Measurements from ENCODE around the gene FBXO45. TPM values are rescaled to one million over a fixed set of nuclear protein-coding genes. Genes with fewer than 3 reads are reported as not detected.

Gene FBXO45
- total and polyA plus RNA-seq, 2 experiments from 2014 or later = 6.8 to 12.2 TPM

GRCh38 chr3:196620161-196620604 is 51.7 kb downstream of the FBXO45 start:
- no peaks in the 10 kb centered on the region for H3K36me3 ChIP-seq (replicated peaks; ENCODE audit: insufficient read depth, low read depth)
- no peaks in the 10 kb centered on the region for H3K27me3 ChIP-seq
- no peak overlapping the region for H3K4me3 ChIP-seq
- H3K27ac ChIP-seq = peak overlapping the region; percentile 56
- no peaks in the 10 kb centered on the region for H3K9me3 ChIP-seq (ENCODE audit: low read depth)
- no peak overlapping the region for H2AFZ ChIP-seq
- no peak for DNase-seq (ENCODE audit: low spot score)
- no peaks in the 10 kb centered on the region for H3K4me1 ChIP-seq (ENCODE audit: insufficient read depth)
- no peaks in the 10 kb centered on the region for H3K9me2 ChIP-seq (replicated peaks; ENCODE audit: insufficient read depth)
- WGBS (ENCODE audit: low lambda C conversion rate, missing lambda C conversion rate) = 82% methylated on average over 10 of the region's 10 CpGs
- no peaks in the 10 kb centered on the region for H4K20me1 ChIP-seq (ENCODE audit: insufficient read depth, poor library complexity, severe bottlenecking)
- no peaks in the 10 kb centered on the region for H3K79me2 ChIP-seq
- H3K4me2 ChIP-seq = no peak overlapping the region
- TF ChIP-seq EZH2phosphoT487 (IDR thresholded peaks at IDR 0.05; ENCODE audit: low read depth, severe bottlenecking, unreplicated experiment) (no peak), CTCF (IDR thresholded peaks at IDR 0.05; ENCODE audit: poor library complexity) (no peak), EZH2 (IDR thresholded peaks at IDR 0.05; ENCODE audit: borderline replicate concordance) (no peak)

- no peak overlapping the region for H3K4me2 ChIP-seq
- H3K36me3 ChIP-seq (replicated peaks; ENCODE audit: insufficient read depth, low read depth) = no peaks in the 10 kb centered on the region
- H4K20me1 ChIP-seq (ENCODE audit: insufficient read depth, poor library complexity, severe bottlenecking) = no peaks in the 10 kb centered on the region
- H3K27me3 ChIP-seq = no peaks in the 10 kb centered on the region
- H3K4me1 ChIP-seq (ENCODE audit: insufficient read depth) = no peaks in the 10 kb centered on the region
- no peaks in the 10 kb centered on the region for H3K79me2 ChIP-seq
- 88% methylated on average over 2 of the region's 2 CpGs for WGBS (ENCODE audit: low lambda C conversion rate, missing lambda C conversion rate)
- TF ChIP-seq EZH2phosphoT487 (IDR thresholded peaks at IDR 0.05; ENCODE audit: low read depth, severe bottlenecking, unreplicated experiment) (no peak), EZH2 (IDR thresholded peaks at IDR 0.05; ENCODE audit: borderline replicate concordance) (no peak), CTCF (IDR thresholded peaks at IDR 0.05; ENCODE audit: poor library complexity) (no peak)
- H3K9me3 ChIP-seq (ENCODE audit: low read depth) = no peaks in the 10 kb centered on the region
- no peak for DNase-seq (ENCODE audit: low spot score)
- H3K9me2 ChIP-seq (replicated peaks; ENCODE audit: insufficient read depth) = no peaks in the 10 kb centered on the region
- H3K4me3 ChIP-seq = no peak overlapping the region
- no peak overlapping the region for H2AFZ ChIP-seq
- H3K27ac ChIP-seq = no peak overlapping the region
Observed at GRCh38 chr3:196620684-196621083, 52.2 kb downstream of the FBXO45 start.

- no peaks in the 10 kb centered on the region for H3K4me1 ChIP-seq (ENCODE audit: insufficient read depth)
- no peaks in the 10 kb centered on the region for H3K79me2 ChIP-seq
- H4K20me1 ChIP-seq (ENCODE audit: insufficient read depth, poor library complexity, severe bottlenecking) = no peaks in the 10 kb centered on the region
- 92% methylated on average over 10 of the region's 10 CpGs for WGBS (ENCODE audit: low lambda C conversion rate, missing lambda C conversion rate)
- no peaks in the 10 kb centered on the region for H3K9me2 ChIP-seq (replicated peaks; ENCODE audit: insufficient read depth)
- no peaks in the 10 kb centered on the region for H3K27me3 ChIP-seq
- no peak overlapping the region for H3K4me2 ChIP-seq
- no peaks in the 10 kb centered on the region for H3K9me3 ChIP-seq (ENCODE audit: low read depth)
- H2AFZ ChIP-seq = no peak overlapping the region
- H3K4me3 ChIP-seq = no peak overlapping the region
- no peaks in the 10 kb centered on the region for H3K36me3 ChIP-seq (replicated peaks; ENCODE audit: insufficient read depth, low read depth)
- no peak for TF ChIP-seq CTCF (IDR thresholded peaks at IDR 0.05; ENCODE audit: poor library complexity)
- DNase-seq (ENCODE audit: low spot score) = no peak
- no peak overlapping the region for H3K27ac ChIP-seq
Observed at GRCh38 chr3:196621611-196622010, 53.2 kb downstream of the FBXO45 start.
